Measurements from ENCODE around the gene ASPDH.

The ASPDH gene

DNA sequence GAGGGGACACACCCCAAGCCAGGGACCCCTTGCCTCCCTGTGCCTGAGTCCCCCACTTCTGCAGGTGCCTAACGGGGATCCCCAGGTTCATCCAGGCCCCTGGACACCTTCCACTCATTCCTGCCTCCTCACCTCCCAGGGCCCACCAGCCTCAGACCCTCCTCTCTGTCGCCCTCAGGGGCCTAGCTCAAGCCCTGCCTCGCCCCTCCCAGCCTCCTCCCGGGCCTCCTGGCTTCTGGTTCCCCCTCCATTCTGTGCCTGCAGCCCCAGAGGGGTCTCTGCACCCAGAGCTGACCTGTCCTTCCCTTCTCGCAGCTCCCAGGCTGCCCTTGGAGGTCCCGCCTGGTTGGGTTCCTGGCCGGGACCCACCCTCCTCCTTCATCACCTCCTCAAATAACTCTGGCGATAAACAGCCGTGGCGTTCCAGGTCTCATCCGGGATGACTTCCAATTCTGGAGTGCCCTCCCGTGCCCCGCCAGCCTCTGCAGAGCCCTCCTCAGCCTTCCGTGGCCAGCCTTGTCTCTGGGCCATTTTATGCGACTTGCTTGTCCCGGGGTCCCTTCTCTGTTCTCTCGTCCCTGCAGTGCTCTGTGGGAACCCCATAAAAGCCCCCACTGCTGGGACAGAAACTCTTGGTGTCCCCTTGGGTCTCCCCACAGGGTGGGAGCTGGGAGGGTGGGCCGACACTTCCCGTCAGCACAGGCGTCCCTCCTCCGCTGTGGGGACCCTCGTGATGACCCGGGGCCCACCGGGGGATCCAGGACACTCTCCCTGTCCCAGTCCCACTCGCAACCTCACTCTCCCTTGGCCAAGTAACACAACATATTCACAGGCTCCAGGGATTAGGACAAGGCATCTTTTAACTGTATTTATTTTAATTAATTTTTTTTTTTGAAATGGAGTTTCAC is 11.9 kb downstream of the ASPDH start:
- no peak for DNase-seq
- Histone ChIP-seq H3K4me1 (peaks cover 4% of the 10 kb centered on the region; the same call in 1 of the 2 replicates), H3K9me3 (no peaks in the 10 kb centered on the region), H3K4me3 (ENCODE audit: low read depth, low read length) (no peak overlapping the region), H3K36me3 (no peaks in the 10 kb centered on the region), H3K27me3 (no peaks in the 10 kb centered on the region)
- no peak for TF ChIP-seq CTCF (IDR thresholded peaks at IDR 0.05; ENCODE audit: low read depth, low read length)

DNA sequence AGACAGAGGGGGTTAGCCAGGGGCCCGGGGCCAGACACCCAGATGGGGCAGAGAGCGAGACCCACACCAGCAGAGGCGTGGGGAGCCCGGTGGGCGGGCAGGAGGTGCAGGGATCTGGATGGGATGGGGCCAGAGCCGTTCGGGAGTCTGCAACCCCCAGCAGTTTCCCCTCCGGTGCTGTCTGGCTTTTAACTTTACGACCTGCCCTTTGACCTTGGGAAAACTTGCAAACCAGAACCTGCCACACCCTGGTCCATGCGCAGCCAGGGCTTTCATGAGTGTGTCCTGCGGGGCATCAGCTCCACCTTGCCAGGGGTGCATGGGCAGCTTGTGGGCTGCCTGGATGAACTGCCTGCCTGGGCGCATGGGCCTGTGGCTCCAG is 12.5 kb downstream of the ASPDH start:
- Histone ChIP-seq H3K36me3 (no peaks in the 10 kb centered on the region), H3K4me3 (ENCODE audit: low read depth, low read length) (no peak overlapping the region), H3K4me1 (peaks cover 4% of the 10 kb centered on the region; the same call in 1 of the 2 replicates), H3K9me3 (no peaks in the 10 kb centered on the region), H3K27me3 (no peaks in the 10 kb centered on the region)
- DNase-seq: no peak
- no peak for TF ChIP-seq CTCF (IDR thresholded peaks at IDR 0.05; ENCODE audit: low read depth, low read length)

DNA sequence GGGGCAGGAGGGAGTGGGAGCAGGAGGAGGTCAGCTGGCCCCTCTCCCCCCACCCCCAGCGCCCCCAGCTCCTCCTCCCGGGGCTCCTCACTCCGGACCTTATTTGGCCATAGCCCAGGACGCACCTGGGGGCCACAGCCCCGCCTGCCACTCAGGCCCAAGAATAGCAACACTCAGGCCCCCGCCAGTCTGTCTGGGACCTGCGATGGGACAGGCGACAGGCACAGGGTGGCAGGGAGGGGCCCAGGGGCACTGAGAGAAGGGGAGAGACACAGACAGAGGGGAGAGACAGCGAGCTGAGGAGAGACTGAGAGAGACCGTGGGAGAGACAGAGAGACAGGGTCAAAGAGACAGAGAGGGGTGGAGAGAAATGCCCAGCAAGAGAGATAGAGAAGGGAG is 13.0 kb downstream of the ASPDH start:
- no peak for DNase-seq
- TF ChIP-seq CTCF (IDR thresholded peaks at IDR 0.05; ENCODE audit: low read depth, low read length): no peak
- Histone ChIP-seq H3K4me1 (peaks cover 4% of the 10 kb centered on the region; the same call in 1 of the 2 replicates), H3K9me3 (no peaks in the 10 kb centered on the region), H3K4me3 (ENCODE audit: low read depth, low read length) (no peak overlapping the region), H3K27me3 (peaks cover 3% of the 10 kb centered on the region; the same call in 1 of the 2 replicates), H3K36me3 (no peaks in the 10 kb centered on the region)

- Histone ChIP-seq H3K4me3 (ENCODE audit: low read depth, low read length) (no peak overlapping the region), H3K9me3 (no peaks in the 10 kb centered on the region), H3K36me3 (no peaks in the 10 kb centered on the region), H3K4me1 (peaks cover 4% of the 10 kb centered on the region; the same call in 1 of the 2 replicates), H3K27me3 (peaks cover 3% of the 10 kb centered on the region; the same call in 1 of the 2 replicates)
- DNase-seq: peak; percentile 54
- TF ChIP-seq CTCF (IDR thresholded peaks at IDR 0.05; ENCODE audit: low read depth, low read length): peak; percentile 34; the same call in 1 of the 2 replicates
Measured at GRCh38 chr19:50500060-50500752, 13.5 kb downstream of the ASPDH start.

GRCh38 chr19:50498219-50499056 is 15.3 kb downstream of the ASPDH start:
- H3K36me3 ChIP-seq: no peaks in the 10 kb centered on the region

More at GRCh38 chr19:50498219-50499056, 15.3 kb downstream of the ASPDH start:
- DNase-seq: no peak
- no peaks in the 10 kb centered on the region for H3K9me3 ChIP-seq
- H3K4me3 ChIP-seq (ENCODE audit: low read depth, low read length): no peak overlapping the region
- peaks cover 4% of the 10 kb centered on the region; the same call in 1 of the 2 replicates for H3K4me1 ChIP-seq
- H3K27me3 ChIP-seq: peaks cover 3% of the 10 kb centered on the region; the same call in 1 of the 2 replicates
- no peak for TF ChIP-seq CTCF (IDR thresholded peaks at IDR 0.05; ENCODE audit: low read depth, low read length)
